DMS79 treated with DMSO at 0.1 percent for 48 hours (cell line): ENCODE measurements around the gene CCNY.

ENCODE experiments used
- DNase-seq: peaks from one replicate; lab custom pipeline; 2025; lab: John Stamatoyannopoulos, UW

The CCNY gene

GRCh38 chr10:35355971-35356724, 19.8 kb downstream of the CCNY start:
- no peak for DNase-seq

GRCh38 chr10:35356725-35357092, 20.4 kb downstream of the CCNY start:
- DNase-seq, result no peak

DNA sequence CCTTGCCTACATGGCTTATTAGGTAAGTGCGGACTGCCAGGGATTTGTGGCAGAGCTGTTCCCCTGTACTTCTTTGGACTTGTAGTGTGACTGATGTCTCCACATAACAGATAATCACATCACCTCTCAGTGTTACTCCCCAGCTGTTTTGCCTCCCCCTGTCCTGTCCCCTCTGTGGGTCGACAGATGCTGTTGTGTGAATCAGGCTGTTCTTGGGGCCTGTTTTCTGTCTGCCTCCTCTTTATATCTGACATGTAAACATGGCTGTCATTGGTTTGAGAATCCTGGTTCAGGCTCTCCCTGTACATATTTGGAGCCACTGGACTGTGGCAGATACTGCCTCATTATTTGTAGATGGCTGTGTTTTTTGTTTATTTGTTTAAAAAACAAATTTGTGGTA, 22.7 kb downstream of the CCNY start:
- DNase-seq, result no peak

DNA sequence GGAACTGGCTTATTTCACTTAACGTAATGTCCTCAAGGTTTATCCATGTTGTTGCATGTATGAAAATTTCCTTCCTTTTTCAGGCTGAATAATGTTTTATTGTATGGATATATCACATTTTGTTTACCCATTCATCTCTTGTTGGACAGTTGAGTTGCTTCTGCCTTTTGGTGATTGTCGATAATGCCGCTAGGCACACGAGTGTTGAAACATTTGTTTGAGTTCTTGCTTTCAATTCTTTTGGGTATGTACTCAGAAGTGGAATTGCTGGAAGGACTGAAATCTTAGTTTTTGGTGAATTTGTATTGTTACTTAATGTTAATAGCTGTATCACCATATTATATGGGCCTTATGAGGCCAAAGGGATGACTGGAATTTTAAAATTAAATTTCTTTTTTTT, 23.6 kb downstream of the CCNY start:
- DNase-seq, result no peak

DNA sequence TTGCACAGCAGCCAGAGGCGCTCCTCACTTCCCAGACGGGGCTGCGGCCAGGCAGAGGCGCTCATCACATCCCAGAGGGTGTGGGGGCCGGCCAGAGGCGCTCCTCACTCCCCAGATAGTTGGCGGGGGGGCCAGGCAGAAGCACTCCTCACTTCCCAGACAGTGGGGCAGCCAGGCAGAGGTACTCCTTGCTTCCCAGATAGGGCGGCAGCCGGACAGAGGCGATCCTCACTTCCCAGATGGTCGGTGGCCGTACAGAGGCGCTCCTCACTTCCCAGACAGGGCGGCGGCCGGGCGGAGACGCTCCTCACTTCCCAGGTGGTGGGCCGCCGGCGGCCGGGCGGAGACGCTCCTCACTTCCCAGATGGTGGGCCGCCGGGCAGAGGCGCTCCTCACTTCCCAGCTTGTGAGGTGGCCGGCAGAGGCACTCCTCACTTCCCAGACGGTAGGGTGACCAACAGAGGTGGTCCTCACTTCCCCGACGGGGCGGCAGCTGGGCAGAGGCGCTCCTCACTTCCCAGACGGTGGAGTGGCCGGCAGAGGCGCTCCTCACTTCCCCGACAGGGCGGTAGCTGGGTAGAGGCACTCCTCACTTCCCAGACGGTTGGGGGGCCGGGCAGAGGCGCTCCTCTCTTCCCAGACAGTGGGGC, 26.5 kb downstream of the CCNY start:
- no peak for DNase-seq

GRCh38 chr10:35363587-35363986, 27.3 kb downstream of the CCNY start:
- no peak for DNase-seq

GRCh38 chr10:35364808-35365207, 28.5 kb downstream of the CCNY start:
- no peak for DNase-seq

DNA sequence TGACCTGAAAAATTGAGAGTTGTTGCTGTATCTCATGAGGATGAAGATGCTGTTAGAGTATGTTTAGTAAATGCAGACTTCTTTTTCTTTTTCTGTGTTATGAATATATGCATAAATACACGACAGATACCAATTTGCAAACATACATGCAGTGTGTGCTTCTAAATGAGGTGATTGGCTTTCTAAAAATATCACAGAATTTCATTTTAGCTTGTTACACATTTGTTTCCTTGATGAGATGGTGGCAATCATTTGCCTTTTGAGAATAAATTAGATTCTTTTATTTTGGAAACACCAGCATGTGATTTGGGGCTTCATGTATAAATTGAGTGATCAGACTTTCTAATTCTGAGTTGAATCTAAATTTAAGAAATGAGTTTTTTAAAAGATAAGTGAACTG, 29.7 kb downstream of the CCNY start:
- DNase-seq, result no peak

GRCh38 chr10:35367107-35367859, 31.0 kb downstream of the CCNY start:
- DNase-seq, result no peak

- DNase-seq, result no peak
Observed at GRCh38 chr10:35367982-35368381, 31.7 kb downstream of the CCNY start.

DNA sequence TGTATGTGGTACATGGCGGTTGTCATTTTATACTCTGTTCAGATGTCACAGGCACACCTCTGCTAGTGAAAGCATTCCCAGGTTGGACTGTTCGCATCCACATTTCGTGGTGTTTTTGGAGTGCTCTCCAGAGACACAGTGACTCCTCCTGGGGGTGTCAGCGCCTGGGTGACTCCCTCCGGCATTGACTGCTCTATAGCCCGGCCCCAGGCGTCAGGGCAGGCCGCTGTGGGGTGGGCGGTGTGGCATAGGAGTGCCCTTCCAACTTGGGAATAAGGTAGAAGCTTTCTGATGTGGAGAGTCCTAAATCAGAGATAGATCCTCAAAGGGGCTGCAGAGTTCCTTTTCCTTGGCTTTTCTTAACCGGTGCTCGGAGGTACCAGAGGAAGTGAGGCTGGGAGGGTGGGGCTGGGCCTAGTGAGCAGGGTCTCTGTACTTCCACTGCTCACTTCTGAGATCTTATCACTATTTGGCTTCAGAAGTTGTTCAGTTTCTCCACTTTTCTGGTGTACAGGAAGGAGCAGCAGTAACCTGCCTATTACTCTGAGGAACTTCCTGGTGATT, 32.3 kb downstream of the CCNY start:
- DNase-seq, result no peak

DNA sequence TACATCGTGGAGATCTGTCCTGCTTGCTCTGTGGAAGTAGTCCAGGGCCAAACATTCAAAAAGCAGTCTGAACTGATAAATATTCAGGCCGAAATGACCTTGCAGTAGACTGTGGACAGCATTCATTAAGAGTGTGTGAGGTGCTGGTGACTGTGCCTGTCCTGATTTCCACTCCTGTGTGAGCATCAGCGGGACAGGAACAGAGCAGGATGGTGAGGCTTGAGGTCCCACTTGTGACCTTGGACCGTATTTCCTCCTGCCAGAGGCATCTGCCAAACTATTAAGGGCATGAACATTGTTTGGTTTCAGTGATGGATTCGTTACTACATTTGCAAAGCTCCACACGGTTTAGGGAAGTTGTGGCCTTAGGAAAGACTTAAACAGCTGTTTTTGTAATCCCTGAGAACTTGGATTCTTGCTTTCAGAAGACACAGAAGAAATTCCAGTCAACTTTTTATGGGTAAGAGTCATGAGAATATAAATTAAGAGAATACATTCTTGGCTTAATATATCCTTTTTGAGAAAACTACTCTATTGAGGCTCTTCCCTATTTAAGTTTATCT, 32.8 kb downstream of the CCNY start:
- no peak for DNase-seq

DNA sequence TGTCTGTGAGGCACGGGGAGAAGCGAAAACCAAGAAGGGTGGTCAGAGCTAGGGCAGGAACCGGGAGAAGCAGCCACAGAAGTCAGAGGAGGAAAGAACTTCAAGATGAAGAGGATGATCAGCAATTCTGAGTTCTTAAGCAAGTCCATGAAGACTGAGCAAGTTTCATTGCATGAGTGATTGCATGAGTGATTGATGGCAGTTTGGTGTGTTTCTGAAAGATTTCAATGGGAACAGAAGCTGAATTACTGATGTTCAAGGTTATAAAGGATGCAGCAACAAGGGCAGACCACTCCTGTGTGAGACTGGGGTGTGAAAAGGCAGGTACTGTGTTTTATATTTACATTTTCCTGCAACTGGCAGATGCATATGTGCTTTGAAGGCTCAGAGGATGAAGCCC, 35.4 kb downstream of the CCNY start:
- DNase-seq, result no peak

- DNase-seq, result no peak
Observed at GRCh38 chr10:35372329-35372728, 36.0 kb downstream of the CCNY start.

- no peak for DNase-seq
Observed at GRCh38 chr10:35375091-35375765, 38.9 kb downstream of the CCNY start.

DNA sequence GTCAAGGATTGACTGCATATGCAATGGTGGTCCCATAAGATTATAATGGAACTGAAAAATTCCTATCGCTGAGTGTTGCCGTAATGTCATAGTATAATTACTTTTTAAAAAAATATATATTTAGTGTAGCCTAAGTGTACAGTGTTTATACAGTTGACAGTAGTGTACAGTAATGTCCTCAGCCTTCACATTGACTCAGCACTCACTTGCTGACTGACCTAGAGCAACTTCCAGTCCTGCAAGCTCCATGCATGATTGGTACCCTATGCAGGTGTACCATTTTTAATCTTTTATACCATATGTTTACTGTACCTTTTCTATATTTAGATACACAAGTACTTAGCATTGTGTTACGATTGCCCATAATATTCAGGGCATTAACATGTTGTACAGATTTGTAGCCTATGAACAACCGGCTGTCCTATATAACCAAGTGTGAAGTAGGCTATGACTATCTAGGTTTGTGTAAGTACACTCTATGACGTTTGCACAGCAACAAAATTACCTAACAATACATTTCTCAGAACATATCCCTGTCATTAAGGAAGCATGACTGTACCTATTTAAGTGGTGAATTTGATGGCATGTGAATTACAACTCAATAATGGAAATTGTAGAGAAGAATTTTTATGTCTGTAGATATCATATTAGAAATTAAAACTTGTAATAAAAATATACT, 40.9 kb downstream of the CCNY start:
- no peak for DNase-seq

- no peak for DNase-seq
Observed at GRCh38 chr10:35378541-35379210, 42.4 kb downstream of the CCNY start.

DNA sequence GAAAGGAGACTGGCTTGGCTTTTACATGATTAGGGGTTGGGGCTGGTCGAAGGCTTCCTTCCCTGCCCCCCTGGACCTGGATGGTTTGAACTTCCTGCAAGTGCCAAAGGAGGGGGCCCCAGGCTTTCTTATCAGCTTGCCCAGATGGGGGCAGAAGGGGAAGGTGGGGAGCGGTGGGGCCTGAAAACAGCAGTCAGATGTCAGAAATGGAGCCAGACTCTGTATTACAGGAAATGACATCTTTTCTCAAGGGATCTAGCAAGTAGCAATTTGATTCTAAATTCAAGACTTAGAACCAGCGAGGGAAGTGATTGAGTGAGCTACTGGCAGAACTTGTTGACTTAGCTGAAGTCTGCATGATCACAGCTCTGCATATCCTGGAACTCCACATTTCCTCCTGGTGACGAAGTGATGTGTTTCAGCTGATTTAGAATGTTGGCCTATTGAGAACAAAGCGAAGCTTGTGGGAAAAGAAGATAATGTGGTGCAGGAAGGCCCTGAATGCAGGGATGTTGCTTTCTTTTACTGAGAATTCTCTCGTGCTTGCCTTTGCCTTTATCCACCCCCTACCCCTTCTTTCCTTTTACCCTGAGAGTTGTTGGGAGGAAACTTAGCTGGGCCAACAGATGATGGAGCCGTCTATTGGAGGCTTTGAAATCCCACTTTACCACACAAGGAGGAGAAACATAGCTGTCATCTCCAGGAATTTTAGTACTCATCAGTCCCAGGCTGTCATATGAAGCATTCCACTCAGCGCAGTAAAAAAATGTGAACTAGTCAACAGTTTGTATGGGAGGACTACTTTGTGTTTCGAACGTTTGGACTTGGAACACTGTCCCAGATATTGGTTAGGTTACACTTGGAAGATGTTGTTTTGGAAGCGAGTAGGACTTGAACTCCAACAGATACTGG, 43.2 kb downstream of the CCNY start:
- no peak for DNase-seq

DNA sequence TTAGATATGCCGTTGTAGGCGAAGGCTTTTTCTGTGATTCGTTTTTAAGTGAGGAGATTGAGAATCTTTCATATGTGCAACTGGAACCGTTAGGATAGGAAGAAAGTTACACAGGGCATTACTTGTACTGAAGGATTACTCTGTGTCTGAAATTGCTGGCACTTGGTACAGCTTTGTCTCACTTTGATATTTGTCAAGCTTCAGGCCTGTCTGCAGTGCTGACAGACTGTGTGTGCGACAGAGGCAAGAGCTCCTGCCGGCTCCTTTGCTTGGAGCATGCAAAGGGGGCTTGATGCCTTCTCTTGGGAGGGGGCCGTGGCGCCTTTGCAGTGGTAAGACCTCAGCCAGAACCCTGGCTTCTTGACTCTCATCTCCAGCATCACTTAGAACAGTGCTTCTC, 45.8 kb downstream of the CCNY start:
- no peak for DNase-seq
